D721Med (cell line): ENCODE results near the gene TIAM1.

ENCODE experiments used
- DNase-seq: peaks from one replicate; pipeline ENCODE4 v3.0.0; 2011; ENCODE audit warnings: low spot score; ENCODE audit not compliant: insufficient read length
- FAIRE-seq: peaks from 2 replicates; lab custom pipeline; 2011; peaks lifted over from hg19 to GRCh38; lab: Jason Lieb, UNC
- CTCF ChIP-seq: IDR thresholded peaks from 2 replicates; pipeline ENCODE4 v1.5.1; 2012; ENCODE audit warnings: mild to moderate bottlenecking, control low read depth; ENCODE audit not compliant: insufficient read depth; ENCODE audit errors: missing control alignments

Gene TIAM1

GRCh38 chr21:31298618-31299269, 45.3 kb downstream of the TIAM1 start:
- FAIRE-seq: no peak
- no peak for TF ChIP-seq CTCF
- no peak for DNase-seq

GRCh38 chr21:31297806-31298205, 46.3 kb downstream of the TIAM1 start:
- no peak for FAIRE-seq
- TF ChIP-seq CTCF: no peak
- DNase-seq: no peak

- no peak for FAIRE-seq
- no peak for DNase-seq
Observed at GRCh38 chr21:31295676-31296075, 48.4 kb downstream of the TIAM1 start.

GRCh38 chr21:31294691-31295090, 49.4 kb downstream of the TIAM1 start:
- FAIRE-seq: no peak
- no peak for DNase-seq
- no peak for TF ChIP-seq CTCF

More at GRCh38 chr21:31295676-31296075, 48.4 kb downstream of the TIAM1 start:
- TF ChIP-seq CTCF: no peak

- FAIRE-seq (no peak), DNase-seq (no peak)
- no peak for TF ChIP-seq CTCF
Observed at GRCh38 chr21:31293986-31294385, 50.1 kb downstream of the TIAM1 start.

GRCh38 chr21:31290765-31291164, 53.3 kb downstream of the TIAM1 start:
- FAIRE-seq (no peak), DNase-seq (no peak)
- no peak for TF ChIP-seq CTCF

- FAIRE-seq: no peak
- no peak for TF ChIP-seq CTCF
- DNase-seq: no peak
Observed at GRCh38 chr21:31289702-31290101, 54.4 kb downstream of the TIAM1 start.
